OCI-LY3 (cell line): ENCODE results near the gene ZNF549.
"Not testable (repeated sequence)": the region's sequence is repeated elsewhere in the genome, so short reads cannot be mapped to it uniquely, and the experiment has no call there.

Source experiments
- H2AFZ ChIP-seq: fragments of 200-600, 300-600 bp; shearing (Covaris generic); 2 replicates; pipeline ENCODE4 v1.6.0; 2014; ENCODE audit warnings: antibody characterized with exemption, low read depth, low read length
- H3K27ac ChIP-seq: fragments of 200-600, 300-600 bp; sonication (generic); 2 replicates; pipeline ENCODE4 v1.5.1; 2014; ENCODE audit warnings: mild to moderate bottlenecking, low read length, moderate library complexity, mixed read lengths
- H3K27me3 ChIP-seq: fragments of 200-600, 300-600 bp; sonication (generic); 2 replicates; pipeline ENCODE4 v1.6.1; 2014; ENCODE audit warnings: low read depth, low read length, mixed read lengths
- H3K36me3 ChIP-seq: fragments of 200-600, 300-600 bp; sonication (generic); replicated peaks from 2 replicates; pipeline ENCODE3; 2014; ENCODE audit warnings: low read depth, low read length, mixed read lengths
- H3K4me1 ChIP-seq: fragments of 300-600, 200-600 bp; sonication (generic); 2 replicates; pipeline ENCODE4 v1.6.1; 2014; ENCODE audit warnings: low read length, mixed read lengths
- H3K4me2 ChIP-seq: fragments of 200-600, 300-600 bp; sonication (generic); 2 replicates; pipeline ENCODE4 v1.6.1; 2014; ENCODE audit warnings: low read length, mixed read lengths
- H3K4me3 ChIP-seq: fragments of 300-600, 200-600 bp; sonication (generic); 2 replicates; pipeline ENCODE4 v1.5.1; 2014; ENCODE audit warnings: antibody characterized with exemption, mild to moderate bottlenecking, low read length, moderate library complexity
- H3K79me2 ChIP-seq: fragments of 300-600, 200-600 bp; shearing (Covaris generic); 2 replicates; pipeline ENCODE4 v1.6.1; 2014; ENCODE audit warnings: mild to moderate bottlenecking, low read length, mixed read lengths
- H3K9ac ChIP-seq: fragments of 300-600, 200-600 bp; shearing (Covaris generic); 2 replicates; pipeline ENCODE4 v1.6.0; 2014; ENCODE audit warnings: mild to moderate bottlenecking, low read length, moderate library complexity
- H3K9me3 ChIP-seq: fragments of 200-600, 300-600 bp; shearing (Covaris generic); 2 replicates; pipeline ENCODE4 v1.6.1; 2014; ENCODE audit warnings: low read length, mixed read lengths; ENCODE audit not compliant: insufficient read depth
- H4K20me1 ChIP-seq: fragments of 200-600, 300-600 bp; sonication (generic); 2 replicates; pipeline ENCODE4 v1.6.1; 2016; ENCODE audit warnings: low read length, mixed read lengths; ENCODE audit not compliant: insufficient read depth
- EZH2phosphoT487 ChIP-seq: fragments of 200-600 bp; shearing (Covaris generic); IDR thresholded peaks from 2 replicates; pipeline ENCODE4 v1.6.1; 2018; ENCODE audit warnings: antibody characterized with exemption, mixed run types, low read depth
- TF ChIP-seq, protein P1 (sequence below): fragments of 200-600, 300-600 bp; sonication (generic); IDR thresholded peaks from 2 replicates; pipeline ENCODE4 v1.5.1; 2014; ENCODE audit warnings: antibody characterized with exemption, low read length, low read depth

Gene ZNF549

DNA sequence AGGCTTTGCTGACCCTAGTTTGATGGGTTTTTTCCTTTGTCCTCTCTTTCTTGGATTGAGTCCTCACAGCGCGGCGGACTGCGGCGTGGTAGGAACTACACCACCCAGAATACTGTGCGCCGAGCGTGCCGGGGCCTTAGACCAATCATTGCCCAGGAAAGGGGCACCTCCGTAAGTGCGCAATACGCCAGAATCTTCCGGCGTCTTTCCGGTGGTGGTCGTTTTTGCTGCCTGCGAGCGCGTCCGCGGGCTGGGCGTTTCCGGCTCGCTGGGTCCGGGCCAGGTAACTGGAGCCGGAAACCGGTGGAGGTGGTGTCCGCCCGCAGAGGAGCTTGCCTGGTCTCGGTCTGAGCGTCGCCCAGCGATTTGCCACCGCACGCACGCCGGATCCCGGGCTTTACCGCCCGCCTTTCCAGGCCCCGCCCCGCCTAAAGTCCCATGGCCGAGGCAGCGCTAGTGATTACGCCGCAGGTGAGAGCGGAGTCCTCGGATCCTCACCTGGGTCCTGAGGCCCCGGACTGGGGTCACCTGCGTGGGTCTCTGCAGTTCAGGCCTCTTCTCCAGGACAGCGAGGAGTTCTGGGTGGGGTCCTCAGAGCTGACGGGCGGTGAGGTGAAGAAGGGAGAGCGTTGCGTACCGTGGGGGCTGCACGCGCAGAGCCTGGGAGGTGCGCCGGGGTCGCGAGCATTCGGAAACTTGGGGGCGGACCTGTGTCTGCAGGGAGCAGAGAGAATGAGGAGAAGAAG lies at the start of gene ZNF549:
Gene ZNF549 (plus strand): TSS at position 221 of the 746 bp plus-strand sequence. CDS start 218 bp downstream, at position 439.
- peak within 1 kb of the TSS; percentile 95 for H2AFZ ChIP-seq
- peaks cover 28% of the 10 kb centered on the region for H3K36me3 ChIP-seq
- H3K4me2 ChIP-seq: peak within 1 kb of the TSS; percentile 98
- H4K20me1 ChIP-seq: no peaks in the 10 kb centered on the region
- peak within 1 kb of the TSS; percentile 36 for H3K27ac ChIP-seq
- H3K4me3 ChIP-seq: peak within 1 kb of the TSS; percentile 87
- H3K4me1 ChIP-seq: peaks cover 8% of the 10 kb centered on the region
- peaks cover 5% of the 10 kb centered on the region; the same call in 1 of the 2 replicates for H3K9me3 ChIP-seq
- no peaks in the 10 kb centered on the region for H3K27me3 ChIP-seq
- H3K79me2 ChIP-seq: peaks cover 32% of the 10 kb centered on the region
- TF ChIP-seq, protein P1, sequence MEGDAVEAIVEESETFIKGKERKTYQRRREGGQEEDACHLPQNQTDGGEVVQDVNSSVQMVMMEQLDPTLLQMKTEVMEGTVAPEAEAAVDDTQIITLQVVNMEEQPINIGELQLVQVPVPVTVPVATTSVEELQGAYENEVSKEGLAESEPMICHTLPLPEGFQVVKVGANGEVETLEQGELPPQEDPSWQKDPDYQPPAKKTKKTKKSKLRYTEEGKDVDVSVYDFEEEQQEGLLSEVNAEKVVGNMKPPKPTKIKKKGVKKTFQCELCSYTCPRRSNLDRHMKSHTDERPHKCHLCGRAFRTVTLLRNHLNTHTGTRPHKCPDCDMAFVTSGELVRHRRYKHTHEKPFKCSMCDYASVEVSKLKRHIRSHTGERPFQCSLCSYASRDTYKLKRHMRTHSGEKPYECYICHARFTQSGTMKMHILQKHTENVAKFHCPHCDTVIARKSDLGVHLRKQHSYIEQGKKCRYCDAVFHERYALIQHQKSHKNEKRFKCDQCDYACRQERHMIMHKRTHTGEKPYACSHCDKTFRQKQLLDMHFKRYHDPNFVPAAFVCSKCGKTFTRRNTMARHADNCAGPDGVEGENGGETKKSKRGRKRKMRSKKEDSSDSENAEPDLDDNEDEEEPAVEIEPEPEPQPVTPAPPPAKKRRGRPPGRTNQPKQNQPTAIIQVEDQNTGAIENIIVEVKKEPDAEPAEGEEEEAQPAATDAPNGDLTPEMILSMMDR: no peak
- TF ChIP-seq EZH2phosphoT487: no peak
- H3K9ac ChIP-seq: peak within 1 kb of the TSS; percentile 79

DNA sequence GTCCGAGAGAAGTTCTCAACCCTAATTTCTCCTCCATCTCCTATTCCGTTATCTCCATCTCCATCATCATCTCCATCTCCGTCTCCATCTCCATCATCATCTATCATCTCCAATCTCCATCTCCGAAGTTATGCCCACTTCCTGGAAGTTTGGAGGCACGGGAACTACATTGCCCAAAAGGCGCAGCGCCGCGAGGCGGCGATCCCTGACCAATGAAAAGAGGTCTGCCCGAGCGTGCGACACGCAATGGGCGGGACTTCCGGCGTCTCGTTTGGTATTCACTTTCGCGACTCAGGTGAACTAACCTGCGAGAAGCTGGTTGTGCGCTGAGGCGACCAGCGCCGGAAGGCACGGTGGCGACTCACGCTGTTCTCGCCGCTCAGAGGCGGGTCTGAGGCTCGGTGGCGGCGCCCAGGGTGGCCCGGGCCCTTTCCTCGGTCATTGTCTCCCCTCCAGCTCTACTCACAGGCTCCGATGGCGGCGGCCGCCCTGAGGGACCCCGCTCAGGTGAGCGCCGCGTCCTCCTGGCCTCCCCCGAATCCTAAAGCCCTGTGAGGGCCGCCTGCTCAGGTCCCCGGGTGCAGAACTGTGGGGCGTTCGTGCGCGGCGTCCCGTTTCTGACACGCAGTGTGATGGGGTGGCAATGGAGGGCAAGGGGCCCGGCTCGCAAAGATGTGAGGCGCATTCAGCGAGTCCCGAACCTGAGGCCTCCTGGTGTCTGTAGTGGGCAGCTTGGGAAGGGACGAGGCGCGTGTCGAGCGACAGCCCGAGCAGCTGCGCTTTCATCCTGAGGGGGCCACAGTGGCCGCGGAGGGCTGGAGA lies 39.5 kb upstream of the ZNF549 start, which contains the start of gene ZNF419:
Gene ZNF419 (plus strand): TSS at position 274 of the 822 bp plus-strand sequence. CDS start 201 bp downstream, at position 475.
- peaks cover 11% of the 10 kb centered on the region for H3K4me1 ChIP-seq
- not testable (repeated sequence) for H3K27ac ChIP-seq, H3K27me3 ChIP-seq, H4K20me1 ChIP-seq, H3K9me3 ChIP-seq
- peak within 1 kb of the TSS; percentile 69 for H3K9ac ChIP-seq
- peak within 1 kb of the TSS; percentile 69 for H3K4me2 ChIP-seq
- peaks cover 20% of the 10 kb centered on the region for H3K36me3 ChIP-seq
- H3K79me2 ChIP-seq: peaks cover 15% of the 10 kb centered on the region
- H2AFZ ChIP-seq: peak within 1 kb of the TSS; percentile 98
- H3K4me3 ChIP-seq: peak within 1 kb of the TSS; percentile 85

DNA sequence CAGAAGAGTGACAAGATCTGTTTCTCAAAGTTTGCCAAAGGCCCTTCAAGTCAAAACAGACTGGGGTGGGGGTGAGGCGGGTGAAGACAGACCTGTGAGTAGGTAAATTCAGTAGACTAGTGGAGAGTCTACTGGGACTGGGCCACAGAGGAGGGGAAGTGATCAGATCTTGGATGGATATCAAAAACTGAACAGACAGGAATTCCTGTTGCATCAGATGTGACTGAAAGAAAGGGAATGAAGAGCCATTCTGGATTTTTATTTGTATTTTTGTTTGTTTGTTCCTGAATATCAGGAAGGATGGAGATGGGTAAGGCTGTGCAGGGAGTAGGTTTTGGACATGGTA lies 38.9 kb upstream of the ZNF549 start:
- not testable (repeated sequence) for H2AFZ ChIP-seq, H3K9me3 ChIP-seq, H3K27me3 ChIP-seq, H3K27ac ChIP-seq, H4K20me1 ChIP-seq
- H3K79me2 ChIP-seq: peaks cover 15% of the 10 kb centered on the region
- peak overlapping the region; percentile 6; the same call in 1 of the 2 replicates for H3K9ac ChIP-seq
- H3K4me1 ChIP-seq: peaks cover 11% of the 10 kb centered on the region
- peaks cover 24% of the 10 kb centered on the region for H3K36me3 ChIP-seq
- H3K4me3 ChIP-seq: peak overlapping the region; percentile 67
- H3K4me2 ChIP-seq: peak overlapping the region; percentile 69

DNA sequence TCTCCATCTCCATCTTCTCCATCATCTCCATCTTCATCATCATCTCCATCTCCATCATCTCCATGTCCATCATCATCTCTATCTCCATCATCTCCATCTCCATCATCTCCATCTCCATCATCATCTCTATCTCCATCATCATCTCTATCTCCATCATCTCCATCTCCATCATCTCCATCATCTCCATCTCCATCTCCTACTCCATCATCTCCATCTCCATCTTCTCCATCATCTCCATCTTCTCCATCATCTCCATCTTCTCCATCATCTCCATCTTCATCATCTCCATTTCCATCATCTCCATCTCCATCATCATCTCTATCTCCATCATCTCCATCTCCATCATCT lies 27.9 kb upstream of the ZNF549 start:
- H4K20me1 ChIP-seq, H3K9me3 ChIP-seq, H3K27ac ChIP-seq, H3K9ac ChIP-seq, H3K27me3 ChIP-seq, H3K4me1 ChIP-seq, H2AFZ ChIP-seq: not testable (repeated sequence)
- peak overlapping the region; percentile 52 for H3K4me2 ChIP-seq
- peak overlapping the region; percentile 80 for H3K4me3 ChIP-seq
- H3K36me3 ChIP-seq: peaks cover 44% of the 10 kb centered on the region
- H3K79me2 ChIP-seq: peaks cover 33% of the 10 kb centered on the region

DNA sequence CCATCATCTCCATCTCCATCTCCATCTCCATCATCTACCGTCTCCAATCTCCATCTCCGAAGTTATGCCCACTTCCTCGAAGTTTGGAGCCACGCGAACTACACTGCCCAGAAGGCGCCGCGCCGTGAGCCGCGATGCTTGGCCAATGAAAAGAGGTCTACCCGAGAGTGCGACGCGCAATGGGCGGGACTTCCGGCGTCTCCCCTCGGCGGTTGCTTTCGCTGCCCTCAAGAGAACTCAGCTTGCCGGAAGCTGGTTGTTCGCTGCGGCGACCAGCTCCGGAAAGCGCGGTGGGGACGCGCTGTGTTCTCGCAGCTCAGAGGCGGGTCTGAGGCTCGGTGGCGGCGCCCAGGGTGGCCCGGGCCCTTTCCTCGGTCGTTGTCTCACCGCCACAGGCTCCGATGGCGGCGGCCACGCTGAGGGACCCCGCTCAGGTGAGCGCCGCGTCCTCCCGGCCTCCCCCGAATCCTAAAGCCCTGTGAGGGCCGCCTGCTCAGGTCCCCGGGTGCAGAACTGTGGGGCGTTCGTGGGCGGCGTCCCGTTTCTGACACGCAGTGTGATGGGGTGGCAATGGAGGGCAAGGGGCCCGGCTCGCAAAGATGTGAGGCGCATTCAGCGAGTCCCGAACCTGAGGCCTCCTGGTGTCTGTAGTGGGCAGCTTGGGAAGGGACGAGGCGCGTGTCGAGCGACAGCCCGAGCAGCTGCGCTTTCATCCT lies 27.3 kb upstream of the ZNF549 start, which contains the start of gene ZNF773:
Gene ZNF773 (plus strand): TSS at position 259 of the 716 bp plus-strand sequence. CDS start 143 bp downstream, at position 402.
- peak within 1 kb of the TSS; percentile 80 for H3K4me2 ChIP-seq
- H3K27ac ChIP-seq: peak within 1 kb of the TSS; percentile 29; the same call in 1 of the 2 replicates
- not testable (repeated sequence) for H2AFZ ChIP-seq

DNA sequence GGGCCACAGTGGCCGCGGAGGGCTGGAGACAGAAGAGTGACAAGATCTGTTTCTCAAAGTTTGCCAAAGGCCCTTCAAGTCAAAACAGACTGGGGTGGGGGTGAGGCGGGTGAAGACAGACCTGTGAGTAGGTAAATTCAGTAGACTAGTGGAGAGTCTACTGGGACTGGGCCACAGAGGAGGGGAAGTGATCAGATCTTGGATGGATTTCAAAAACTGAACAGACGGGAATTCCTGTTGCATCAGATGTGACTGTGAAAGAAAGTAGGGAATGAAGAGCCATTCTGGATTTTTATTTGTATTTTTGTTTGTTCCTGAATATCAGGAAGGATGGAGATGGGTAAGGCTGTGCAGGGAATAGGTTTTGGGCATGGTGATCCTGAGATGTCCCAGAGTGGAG lies 26.8 kb upstream of the ZNF549 start:
- H3K4me1 ChIP-seq, H3K27me3 ChIP-seq, H3K9me3 ChIP-seq, H2AFZ ChIP-seq, H3K27ac ChIP-seq, H4K20me1 ChIP-seq: not testable (repeated sequence)
- Histone ChIP-seq H3K4me3 (peak overlapping the region; percentile 72), H3K9ac (peak overlapping the region; percentile 52), H3K79me2 (peaks cover 33% of the 10 kb centered on the region), H3K36me3 (peaks cover 40% of the 10 kb centered on the region), H3K4me2 (peak overlapping the region; percentile 80)

More for the DNA sequence above, 27.3 kb upstream of the ZNF549 start, which contains the start of gene ZNF773:
- H3K9me3 ChIP-seq, H3K4me1 ChIP-seq, H3K27me3 ChIP-seq, H4K20me1 ChIP-seq: not testable (repeated sequence)
- Histone ChIP-seq H3K4me3 (peak within 1 kb of the TSS; percentile 80), H3K36me3 (peaks cover 40% of the 10 kb centered on the region), H3K9ac (peak within 1 kb of the TSS; percentile 78), H3K79me2 (peaks cover 33% of the 10 kb centered on the region)
